OCI-M2 (cell line): Measurements from ENCODE around the gene GPR162.
A peak's percentile ranks its signal among the peaks of the same experiment; 100 is the strongest.
"Not testable (repeated sequence)": the region's sequence is repeated elsewhere in the genome, so short reads cannot be mapped to it uniquely, and the experiment has no call there.

Experiments
- DNase-seq: peaks from one replicate; lab custom pipeline; 2025; ENCODE audit not compliant: unreplicated experiment; lab: John Stamatoyannopoulos, UW

GPR162 gene

GRCh38 chr12:6852651-6853354 lies 31.2 kb downstream of the GPR162 start:
- DNase-seq, result no peak

GRCh38 chr12:6853626-6854025 lies 32.0 kb downstream of the GPR162 start:
- DNase-seq, result no peak

GRCh38 chr12:6854036-6854435 lies 32.4 kb downstream of the GPR162 start:
- DNase-seq, result no peak

DNA sequence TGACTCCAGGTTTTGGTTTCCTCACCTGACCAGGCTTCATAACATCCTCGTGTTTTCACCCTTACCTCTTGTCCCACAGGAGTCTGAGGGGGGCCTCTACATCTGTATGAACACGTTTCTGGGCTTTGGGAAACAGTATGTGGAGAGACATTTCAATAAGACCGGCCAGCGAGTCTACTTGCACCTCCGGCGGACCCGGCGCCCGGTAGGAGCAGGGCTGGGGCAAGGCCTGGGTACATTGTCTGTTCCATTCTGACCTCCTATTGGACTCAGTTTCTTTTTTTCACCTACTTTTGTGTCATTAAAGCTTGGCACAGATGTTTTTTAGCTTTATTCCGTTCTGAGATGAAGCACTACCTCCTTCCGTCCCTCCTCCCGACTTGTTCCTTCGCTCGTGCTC lies 33.7 kb downstream of the GPR162 start:
- no peak for DNase-seq

DNA sequence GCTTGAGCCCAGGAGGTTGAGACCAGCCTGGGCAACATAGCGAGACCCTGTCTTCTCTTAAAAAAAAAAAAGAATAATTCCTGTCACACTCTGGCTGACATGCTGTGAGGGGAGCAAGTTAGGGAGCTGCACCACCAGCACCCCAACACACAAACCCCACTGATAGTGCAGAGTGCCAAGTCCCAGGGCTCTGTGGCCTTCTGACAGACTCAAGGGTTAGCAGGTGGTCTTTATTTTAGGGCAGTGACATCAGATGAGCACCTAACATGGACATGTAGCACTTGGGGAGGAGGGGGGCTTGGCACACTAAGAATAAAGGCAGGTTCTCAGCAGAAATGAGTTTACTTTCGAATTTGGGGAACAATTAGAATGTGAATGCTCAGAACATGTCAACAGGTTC lies 37.2 kb downstream of the GPR162 start:
- DNase-seq, result no peak

GRCh38 chr12:6860116-6860515 lies 38.5 kb downstream of the GPR162 start:
- DNase-seq, result no peak

DNA sequence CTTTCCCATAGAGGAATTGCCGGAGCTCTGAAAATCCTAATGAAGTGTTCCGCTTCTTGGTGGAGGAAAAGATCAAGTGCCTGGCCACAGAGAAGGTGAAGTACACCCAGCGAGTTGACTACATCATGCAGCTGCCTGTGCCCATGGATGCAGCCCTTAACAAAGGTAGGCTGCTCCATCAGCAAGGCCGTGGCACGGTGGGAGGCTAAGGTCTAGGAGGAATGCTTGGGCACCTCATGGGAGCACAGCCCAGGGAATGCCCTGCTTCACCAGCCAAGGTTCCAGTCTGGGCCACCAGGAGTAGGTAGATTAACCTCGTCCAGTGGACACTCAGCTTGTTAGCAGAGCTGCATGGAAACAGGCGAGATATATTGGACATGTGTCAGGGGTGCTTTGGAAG lies 39.3 kb downstream of the GPR162 start:
- DNase-seq, result no peak

- DNase-seq, result no peak
Observed at GRCh38 chr12:6861391-6861790, 39.8 kb downstream of the GPR162 start.

DNA sequence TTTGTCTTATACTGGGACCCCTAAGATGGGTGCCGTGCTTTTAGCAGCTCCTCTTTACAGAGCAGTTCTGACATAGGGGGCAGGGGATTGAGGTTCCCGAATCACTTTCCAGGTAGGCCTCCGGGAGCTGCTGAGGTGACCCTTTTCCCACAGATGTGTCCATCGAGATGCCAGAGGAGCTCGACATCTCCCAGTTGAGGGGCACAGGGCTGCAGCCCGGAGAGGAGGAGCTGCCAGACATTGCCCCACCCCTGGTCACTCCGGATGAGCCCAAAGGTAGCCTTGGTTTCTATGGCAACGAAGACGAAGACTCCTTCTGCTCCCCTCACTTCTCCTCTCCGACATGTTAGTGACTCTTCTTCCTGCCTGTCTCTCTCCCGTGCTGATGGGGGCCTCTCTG lies 41.4 kb downstream of the GPR162 start:
- no peak for DNase-seq

GRCh38 chr12:6863586-6864321 lies 42.1 kb downstream of the GPR162 start:
- no peak for DNase-seq

- DNase-seq, result not testable (repeated sequence)
Observed at GRCh38 chr12:6865307-6865706, 43.7 kb downstream of the GPR162 start.

- DNase-seq, result no peak
Observed at GRCh38 chr12:6866163-6866919, 44.7 kb downstream of the GPR162 start.

DNA sequence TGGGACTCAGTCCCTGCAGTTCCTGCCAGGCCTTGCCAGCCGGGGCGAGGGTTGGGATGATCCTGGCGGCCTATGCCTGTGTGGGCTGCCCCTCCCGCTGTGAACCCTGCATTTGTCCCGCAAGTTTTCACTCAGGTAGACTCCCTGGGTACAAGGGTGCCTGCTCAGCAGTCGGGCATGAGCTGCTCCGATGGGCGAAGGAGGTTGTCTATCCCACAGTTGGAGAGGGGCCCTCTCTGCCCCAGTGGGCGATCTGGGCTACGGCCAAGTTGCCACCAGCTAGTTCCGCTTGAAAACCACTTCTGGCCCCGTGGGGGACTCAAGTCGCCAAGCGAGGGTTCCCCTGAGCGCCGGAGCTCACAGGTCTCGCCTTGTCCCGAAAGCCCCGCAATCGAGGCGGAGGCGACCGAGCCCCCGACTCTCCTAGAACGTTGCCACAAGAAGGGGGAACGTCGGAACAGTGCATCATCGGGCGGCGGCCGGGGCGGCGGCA lies 45.3 kb downstream of the GPR162 start:
- DNase-seq, result no peak

DNA sequence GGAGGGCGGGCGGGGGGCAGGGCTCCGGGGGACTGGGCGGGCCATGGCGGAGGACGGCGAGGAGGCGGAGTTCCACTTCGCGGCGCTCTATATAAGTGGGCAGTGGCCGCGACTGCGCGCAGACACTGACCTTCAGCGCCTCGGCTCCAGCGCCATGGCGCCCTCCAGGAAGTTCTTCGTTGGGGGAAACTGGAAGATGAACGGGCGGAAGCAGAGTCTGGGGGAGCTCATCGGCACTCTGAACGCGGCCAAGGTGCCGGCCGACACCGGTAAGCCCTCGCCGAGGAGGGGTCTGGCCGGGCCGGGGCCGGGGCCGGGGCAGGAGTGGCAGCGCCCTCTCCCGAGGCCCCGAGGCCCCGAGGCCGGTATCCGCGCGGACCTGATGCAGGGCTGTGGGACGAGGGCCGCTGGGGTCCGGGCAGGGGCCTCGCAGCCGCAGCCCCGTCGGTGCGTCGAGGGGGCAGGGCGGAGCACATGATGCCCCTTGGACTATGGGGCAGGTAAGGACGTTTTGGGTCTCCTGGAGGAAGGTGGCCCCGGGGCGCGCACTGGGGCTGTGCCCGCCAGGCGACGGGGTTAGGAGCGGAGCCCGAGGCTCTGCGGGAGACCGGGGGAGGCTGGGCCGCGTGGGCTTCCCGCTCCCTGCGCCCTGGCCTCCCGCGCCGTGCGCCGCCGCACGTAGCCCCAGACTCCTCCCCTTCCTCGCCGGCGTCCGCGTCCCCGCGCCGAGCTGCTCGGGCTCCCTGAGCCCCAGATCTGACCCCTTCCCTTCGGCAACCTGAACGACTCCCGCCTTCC lies 46.0 kb downstream of the GPR162 start, which contains the start of gene TPI1:
TPI1 (plus strand) TSS at position 119 of the 798 bp plus-strand sequence; CDS start at position 155, 36 bp downstream.
- DNase-seq, result peak; percentile 37

DNA sequence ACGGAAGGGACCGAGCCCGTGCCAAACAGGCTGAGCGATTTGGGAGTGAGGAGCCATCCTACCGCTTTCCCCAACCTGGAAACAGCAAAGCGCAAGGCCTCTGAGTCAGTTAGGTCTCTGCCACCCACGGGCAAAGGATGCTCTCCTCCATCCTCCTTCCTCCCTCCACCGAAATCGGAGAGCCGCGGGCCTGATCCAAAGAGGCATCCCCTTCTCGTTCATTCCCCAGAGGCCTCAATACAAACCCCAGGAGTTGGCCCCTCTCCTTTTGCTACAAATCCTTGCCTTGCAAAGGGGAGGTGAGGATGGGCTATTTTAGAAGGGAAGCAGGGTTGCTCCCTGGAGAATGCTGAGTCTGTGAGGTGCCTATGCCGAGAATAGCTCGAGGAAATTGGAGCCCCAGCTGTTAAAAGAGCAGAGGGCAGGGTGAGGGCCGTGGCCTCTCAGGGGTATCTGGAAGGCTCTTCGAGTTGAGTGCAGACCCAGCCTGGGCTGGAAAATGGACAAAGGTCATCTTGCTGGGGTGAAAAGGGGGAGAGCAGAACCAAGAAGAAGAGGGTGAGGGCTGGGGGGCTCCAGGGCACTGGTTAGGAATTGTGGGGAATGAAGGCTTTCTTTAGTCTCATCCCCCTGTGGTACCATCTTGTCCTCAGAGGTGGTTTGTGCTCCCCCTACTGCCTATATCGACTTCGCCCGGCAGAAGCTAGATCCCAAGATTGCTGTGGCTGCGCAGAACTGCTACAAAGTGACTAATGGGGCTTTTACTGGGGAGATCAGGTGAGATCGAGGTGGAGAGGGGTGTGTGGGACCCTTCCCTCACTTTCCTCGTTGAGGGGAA lies 46.8 kb downstream of the GPR162 start:
- no peak for DNase-seq

DNA sequence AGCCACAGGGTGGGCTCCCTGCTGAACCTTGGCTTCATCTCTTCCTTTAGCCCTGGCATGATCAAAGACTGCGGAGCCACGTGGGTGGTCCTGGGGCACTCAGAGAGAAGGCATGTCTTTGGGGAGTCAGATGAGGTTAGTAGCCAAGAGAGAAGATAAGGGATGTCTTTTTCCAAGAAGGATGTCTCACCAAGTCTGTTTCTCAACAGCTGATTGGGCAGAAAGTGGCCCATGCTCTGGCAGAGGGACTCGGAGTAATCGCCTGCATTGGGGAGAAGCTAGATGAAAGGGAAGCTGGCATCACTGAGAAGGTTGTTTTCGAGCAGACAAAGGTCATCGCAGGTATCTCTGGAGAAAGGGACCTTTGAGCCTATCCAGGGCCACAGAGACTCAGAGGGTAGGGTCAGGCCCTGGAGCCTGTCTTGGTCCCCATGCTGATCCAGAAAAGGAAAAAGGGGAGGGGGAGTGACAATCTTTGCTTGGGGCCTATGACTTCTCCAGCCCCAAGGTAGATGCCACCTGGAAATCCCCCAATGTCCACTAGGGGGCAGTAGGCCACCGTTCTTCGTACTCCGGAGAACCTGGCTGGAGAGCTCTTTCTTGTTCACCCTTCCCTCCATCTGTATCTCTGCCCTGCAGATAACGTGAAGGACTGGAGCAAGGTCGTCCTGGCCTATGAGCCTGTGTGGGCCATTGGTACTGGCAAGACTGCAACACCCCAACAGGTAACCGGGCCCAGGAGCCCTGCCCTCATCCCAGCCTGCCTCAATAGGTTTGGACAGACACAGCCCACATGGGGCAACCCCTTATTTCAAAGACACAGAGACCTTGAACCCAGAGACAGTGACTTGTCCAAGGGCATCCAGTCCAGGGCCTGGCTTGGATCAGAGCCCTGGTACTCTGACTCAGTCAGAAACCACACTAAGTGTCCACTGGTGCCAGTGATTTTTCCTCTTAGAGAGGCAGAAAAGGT lies 47.7 kb downstream of the GPR162 start:
- peak; percentile 26 for DNase-seq

DNA sequence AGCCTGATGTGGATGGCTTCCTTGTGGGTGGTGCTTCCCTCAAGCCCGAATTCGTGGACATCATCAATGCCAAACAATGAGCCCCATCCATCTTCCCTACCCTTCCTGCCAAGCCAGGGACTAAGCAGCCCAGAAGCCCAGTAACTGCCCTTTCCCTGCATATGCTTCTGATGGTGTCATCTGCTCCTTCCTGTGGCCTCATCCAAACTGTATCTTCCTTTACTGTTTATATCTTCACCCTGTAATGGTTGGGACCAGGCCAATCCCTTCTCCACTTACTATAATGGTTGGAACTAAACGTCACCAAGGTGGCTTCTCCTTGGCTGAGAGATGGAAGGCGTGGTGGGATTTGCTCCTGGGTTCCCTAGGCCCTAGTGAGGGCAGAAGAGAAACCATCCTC lies 48.7 kb downstream of the GPR162 start:
- not testable (repeated sequence) for DNase-seq

DNA sequence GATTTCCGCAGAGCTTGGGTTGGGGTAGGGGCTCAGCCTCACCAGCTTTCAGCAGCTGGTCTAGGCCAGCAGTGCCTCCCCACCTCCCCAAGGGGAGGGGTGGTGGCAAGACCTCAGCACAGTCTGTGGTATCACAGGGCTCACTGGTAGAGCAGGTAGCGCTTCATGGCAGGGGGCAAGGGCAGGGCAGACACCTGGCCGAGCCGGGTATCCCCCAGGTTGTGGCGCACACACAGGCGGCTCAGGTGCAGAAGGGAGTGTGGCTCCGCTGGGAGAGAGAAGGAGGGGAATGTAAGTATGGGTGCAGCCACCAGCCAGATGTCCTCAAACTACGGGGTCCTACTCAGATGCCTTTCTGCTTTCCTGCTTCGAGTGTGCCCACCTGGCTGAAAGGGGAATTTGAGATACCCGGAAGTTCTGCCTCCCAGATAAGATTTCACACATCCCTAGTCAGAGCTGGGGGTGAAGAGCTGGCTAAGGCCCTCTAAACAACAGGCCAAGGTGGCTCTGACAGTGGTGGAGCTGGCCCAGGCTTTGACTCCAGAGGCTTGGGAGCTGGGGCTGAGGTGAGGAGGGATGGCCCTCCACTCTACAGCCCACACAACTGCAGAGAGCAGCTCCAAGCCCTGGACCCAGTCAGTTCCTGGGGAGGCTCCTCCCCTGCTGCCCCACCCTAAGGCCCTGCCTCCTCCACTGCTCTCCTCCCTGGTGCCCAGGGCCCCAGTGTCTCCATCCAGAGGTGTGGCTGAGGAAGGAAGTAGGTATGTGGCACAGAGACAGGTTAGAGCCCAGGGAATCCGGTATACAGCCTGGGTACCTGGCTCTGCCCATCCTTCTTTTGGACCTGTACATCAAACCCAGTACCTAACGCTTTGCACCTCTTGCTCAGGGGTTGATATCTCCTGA lies 49.7 kb downstream of the GPR162 start:
- DNase-seq, result no peak
